ENCODE measurements around the gene CHSY3. TPM values are rescaled to one million over a fixed set of nuclear protein-coding genes. Genes with fewer than 3 reads are reported as not detected.

The CHSY3 gene
- total RNA-seq, 2 donors from 2014 or later = 0.09 to 2.0 TPM

GRCh38 chr5:130002876-130003275 is 98.6 kb downstream of the CHSY3 start:
- Histone ChIP-seq H3K27ac (no peak overlapping the region), H3K27me3 (replicated peaks; ENCODE audit: insufficient read depth) (no peaks in the 10 kb centered on the region), H3K4me1 (replicated peaks) (no peaks in the 10 kb centered on the region), H3K36me3 (no peaks in the 10 kb centered on the region), H3K9me3 (no peaks in the 10 kb centered on the region), H3K4me3 (no peak overlapping the region)
- no peak for DNase-seq (ENCODE audit: low spot score)
- intact Hi-C loops (cut with DNase I) = no loop called here
- TF ChIP-seq POLR2AphosphoS5 (IDR thresholded peaks at IDR 0.05) = no peak
- TF ChIP-seq, protein P1, sequence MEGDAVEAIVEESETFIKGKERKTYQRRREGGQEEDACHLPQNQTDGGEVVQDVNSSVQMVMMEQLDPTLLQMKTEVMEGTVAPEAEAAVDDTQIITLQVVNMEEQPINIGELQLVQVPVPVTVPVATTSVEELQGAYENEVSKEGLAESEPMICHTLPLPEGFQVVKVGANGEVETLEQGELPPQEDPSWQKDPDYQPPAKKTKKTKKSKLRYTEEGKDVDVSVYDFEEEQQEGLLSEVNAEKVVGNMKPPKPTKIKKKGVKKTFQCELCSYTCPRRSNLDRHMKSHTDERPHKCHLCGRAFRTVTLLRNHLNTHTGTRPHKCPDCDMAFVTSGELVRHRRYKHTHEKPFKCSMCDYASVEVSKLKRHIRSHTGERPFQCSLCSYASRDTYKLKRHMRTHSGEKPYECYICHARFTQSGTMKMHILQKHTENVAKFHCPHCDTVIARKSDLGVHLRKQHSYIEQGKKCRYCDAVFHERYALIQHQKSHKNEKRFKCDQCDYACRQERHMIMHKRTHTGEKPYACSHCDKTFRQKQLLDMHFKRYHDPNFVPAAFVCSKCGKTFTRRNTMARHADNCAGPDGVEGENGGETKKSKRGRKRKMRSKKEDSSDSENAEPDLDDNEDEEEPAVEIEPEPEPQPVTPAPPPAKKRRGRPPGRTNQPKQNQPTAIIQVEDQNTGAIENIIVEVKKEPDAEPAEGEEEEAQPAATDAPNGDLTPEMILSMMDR (IDR thresholded peaks at IDR 0.05) = no peak
- no peak for TF ChIP-seq POLR2A (IDR thresholded peaks at IDR 0.05)
- WGBS = 92% methylated on average over 3 of the region's 3 CpGs

DNA sequence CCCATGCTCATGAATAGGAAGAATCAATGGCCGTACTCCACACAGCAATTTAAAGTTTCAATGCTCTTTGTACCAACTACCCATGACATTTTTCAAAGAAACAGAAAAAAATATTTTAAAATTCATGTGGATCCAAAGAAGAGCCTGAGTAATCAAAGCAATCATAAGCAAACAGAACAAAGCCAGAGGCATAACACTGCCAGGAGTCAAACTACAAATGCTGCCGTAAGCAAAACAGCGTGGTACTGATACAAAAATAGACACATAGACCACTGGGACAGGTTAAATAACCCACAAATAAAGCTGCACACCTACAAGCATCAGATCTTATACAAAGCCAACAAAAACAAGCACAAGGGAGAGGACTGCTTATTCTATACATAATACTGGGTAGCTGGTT is 107.7 kb downstream of the CHSY3 start:
- Histone ChIP-seq H3K27me3 (replicated peaks; ENCODE audit: insufficient read depth) (no peaks in the 10 kb centered on the region), H3K4me1 (replicated peaks) (no peaks in the 10 kb centered on the region), H3K9me3 (no peaks in the 10 kb centered on the region), H3K36me3 (no peaks in the 10 kb centered on the region), H3K4me3 (no peak overlapping the region), H3K27ac (no peak overlapping the region)
- TF ChIP-seq POLR2A (IDR thresholded peaks at IDR 0.05) (no peak), POLR2AphosphoS5 (IDR thresholded peaks at IDR 0.05) (no peak)
- TF ChIP-seq, protein P1 (IDR thresholded peaks at IDR 0.05) = no peak
- intact Hi-C loops (cut with DNase I) = no loop called here
- no peak for DNase-seq (ENCODE audit: low spot score)
- 87% methylated on average over 3 of the region's 3 CpGs for WGBS

GRCh38 chr5:130017173-130017572 is 112.9 kb downstream of the CHSY3 start:
- intact Hi-C loops (cut with DNase I) = no loop called here
- Histone ChIP-seq H3K4me3 (no peak overlapping the region), H3K36me3 (no peaks in the 10 kb centered on the region), H3K27me3 (replicated peaks; ENCODE audit: insufficient read depth) (no peaks in the 10 kb centered on the region), H3K27ac (no peak overlapping the region), H3K9me3 (no peaks in the 10 kb centered on the region), H3K4me1 (replicated peaks) (no peaks in the 10 kb centered on the region)
- 59% methylated on average over 4 of the region's 4 CpGs for WGBS
- no peak for TF ChIP-seq POLR2AphosphoS5 (IDR thresholded peaks at IDR 0.05)
- no peak for TF ChIP-seq POLR2A (IDR thresholded peaks at IDR 0.05)
- TF ChIP-seq, protein P1 (IDR thresholded peaks at IDR 0.05) = no peak
- no peak for DNase-seq (ENCODE audit: low spot score)

- no peak overlapping the region for H3K4me3 ChIP-seq
- H3K27ac ChIP-seq = no peak overlapping the region
- H3K4me1 ChIP-seq (replicated peaks) = no peaks in the 10 kb centered on the region
- H3K9me3 ChIP-seq = no peaks in the 10 kb centered on the region
- TF ChIP-seq POLR2A (IDR thresholded peaks at IDR 0.05) = no peak
- TF ChIP-seq, protein P1 (IDR thresholded peaks at IDR 0.05) = no peak
- no peak for TF ChIP-seq POLR2AphosphoS5 (IDR thresholded peaks at IDR 0.05)
- no peak for DNase-seq (ENCODE audit: low spot score)
- H3K27me3 ChIP-seq (replicated peaks; ENCODE audit: insufficient read depth) = no peaks in the 10 kb centered on the region
- intact Hi-C loops (cut with DNase I) = no loop called here
- no peaks in the 10 kb centered on the region for H3K36me3 ChIP-seq
- WGBS = 86% methylated on average over 8 of the region's 8 CpGs
These were observed 114.4 kb downstream of the CHSY3 start for GRCh38 chr5:130018641-130019040.

GRCh38 chr5:130021000-130021399 is 116.7 kb downstream of the CHSY3 start:
- Histone ChIP-seq H3K27me3 (replicated peaks; ENCODE audit: insufficient read depth) (no peaks in the 10 kb centered on the region), H3K27ac (no peak overlapping the region), H3K4me3 (no peak overlapping the region), H3K4me1 (replicated peaks) (no peaks in the 10 kb centered on the region), H3K36me3 (no peaks in the 10 kb centered on the region), H3K9me3 (no peaks in the 10 kb centered on the region)
- intact Hi-C loops (cut with DNase I) = no loop called here
- TF ChIP-seq, protein P1 (IDR thresholded peaks at IDR 0.05) = no peak
- TF ChIP-seq POLR2A (IDR thresholded peaks at IDR 0.05) (no peak), POLR2AphosphoS5 (IDR thresholded peaks at IDR 0.05) (no peak)
- no peak for DNase-seq (ENCODE audit: low spot score)
